CD4-positive, alpha-beta T cell treated with Interleukin-15 for 4 hours (primary cell): Measurements from ENCODE around the gene LONRF2.

Experiments
- DNase-seq: peaks from one replicate; pipeline ENCODE4 v3.0.0-alpha.2; 2020; ENCODE audit warnings: low spot score

Gene LONRF2

GRCh38 chr2:100301881-100302584 lies 20.3 kb downstream of the LONRF2 start:
- DNase-seq, result no peak

GRCh38 chr2:100299548-100299947 lies 22.8 kb downstream of the LONRF2 start:
- DNase-seq, result no peak

- DNase-seq, result no peak
These were observed 24.8 kb downstream of the LONRF2 start for GRCh38 chr2:100297511-100297910.

- no peak for DNase-seq
These were observed 28.2 kb downstream of the LONRF2 start for GRCh38 chr2:100294162-100294497.

- no peak for DNase-seq
These were observed 28.8 kb downstream of the LONRF2 start for GRCh38 chr2:100293341-100294161.

- DNase-seq, result no peak
These were observed 30.2 kb downstream of the LONRF2 start for GRCh38 chr2:100292022-100292580.

- DNase-seq, result peak; percentile 22
These were observed 30.9 kb downstream of the LONRF2 start for GRCh38 chr2:100291152-100291970.

- DNase-seq, result no peak
These were observed 31.6 kb downstream of the LONRF2 start for GRCh38 chr2:100290718-100291151.

DNA sequence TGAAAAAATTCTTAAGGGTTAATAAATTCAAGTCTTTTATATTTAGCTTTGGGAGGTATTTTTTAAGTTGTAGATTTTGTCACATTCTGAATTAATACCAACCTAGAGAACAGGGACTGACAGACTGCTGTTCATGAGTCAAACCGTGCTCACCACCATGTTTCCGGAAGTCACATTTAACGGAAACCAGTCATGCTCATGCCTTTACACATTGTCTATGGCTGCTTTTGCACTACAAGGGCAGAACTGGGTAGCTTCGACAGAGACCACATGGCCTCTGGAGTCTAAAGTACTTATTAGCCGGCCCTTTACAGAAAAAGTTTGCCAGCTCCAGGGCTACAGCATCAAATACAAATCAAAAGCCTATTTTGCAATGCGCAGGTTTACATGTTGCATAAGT lies 33.3 kb downstream of the LONRF2 start:
- no peak for DNase-seq

- no peak for DNase-seq
These were observed 36.0 kb downstream of the LONRF2 start for GRCh38 chr2:100286318-100286717.

DNA sequence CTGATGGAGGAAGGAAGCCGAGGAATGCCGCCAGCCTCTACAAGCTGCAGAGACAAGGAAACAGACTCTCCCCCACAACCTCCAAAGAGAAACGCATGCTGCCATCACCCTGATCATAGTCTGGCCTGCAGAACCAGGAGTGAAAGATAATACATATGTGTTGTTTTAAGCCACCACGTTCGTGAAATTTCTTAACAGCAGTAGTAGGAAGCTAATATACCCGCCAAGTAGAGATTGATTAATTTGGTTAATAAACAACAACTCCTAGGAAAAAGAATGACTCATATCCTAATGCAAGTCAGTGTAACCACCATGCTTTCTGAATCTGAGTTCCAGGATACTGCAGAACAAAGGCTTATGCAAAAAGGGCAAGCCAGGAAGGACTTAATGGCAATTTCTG lies 36.6 kb downstream of the LONRF2 start:
- DNase-seq, result no peak

DNA sequence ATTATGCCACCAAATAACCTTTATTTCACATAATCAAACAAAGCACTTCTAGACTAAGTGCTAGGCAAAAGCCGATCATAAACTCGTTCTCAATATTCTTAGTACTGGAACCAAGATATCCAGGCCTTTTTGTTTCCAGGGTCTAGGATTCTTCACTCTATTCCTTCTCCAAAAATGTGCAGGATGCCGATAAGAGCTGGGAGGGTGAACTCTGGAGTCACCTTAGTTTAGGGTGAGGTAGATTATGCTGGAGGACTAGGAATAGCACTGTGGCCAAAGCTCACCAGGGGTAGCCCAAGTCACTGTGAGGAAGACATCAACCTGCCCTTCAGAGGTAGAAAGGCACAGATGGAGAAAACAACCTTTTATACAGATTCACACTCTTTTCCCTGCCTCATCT lies 37.3 kb downstream of the LONRF2 start:
- no peak for DNase-seq

DNA sequence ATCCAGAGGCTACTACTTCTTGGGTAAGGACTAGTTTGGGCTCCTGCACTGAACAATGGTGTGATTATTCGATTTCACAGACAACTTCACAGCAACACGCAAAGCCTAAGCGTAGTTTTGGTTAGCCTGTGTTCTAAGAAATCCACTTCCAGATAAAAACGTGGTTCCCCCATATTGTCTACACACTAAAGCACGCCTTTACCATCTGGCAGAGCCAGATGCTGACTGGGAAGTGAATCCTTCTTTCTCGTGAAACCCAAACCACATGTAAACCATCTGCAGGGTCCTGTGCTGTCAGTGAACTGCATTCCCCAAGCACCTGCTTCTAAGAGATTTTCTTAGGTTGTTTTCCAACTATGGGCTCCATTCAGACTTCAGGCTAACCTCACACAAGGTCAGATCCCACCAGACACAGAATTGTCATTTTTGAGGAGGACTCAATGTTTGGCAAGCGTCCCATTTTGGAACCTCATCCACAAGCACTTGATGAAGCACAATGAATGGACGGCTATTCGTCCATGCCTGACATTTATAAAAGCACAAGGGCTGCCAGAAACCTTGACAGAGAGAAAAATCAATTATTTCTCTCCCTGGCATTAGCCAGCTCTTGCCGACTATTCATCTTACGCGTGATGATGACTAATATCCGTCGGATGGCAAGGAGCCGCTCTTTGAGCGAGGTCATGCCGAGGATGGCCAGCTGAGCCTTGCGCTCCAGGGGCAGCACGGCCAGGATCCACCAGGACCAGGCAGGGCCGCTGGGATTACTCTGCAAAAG lies 38.4 kb downstream of the LONRF2 start:
- no peak for DNase-seq

- no peak for DNase-seq
These were observed 40.5 kb downstream of the LONRF2 start for GRCh38 chr2:100281521-100282438.

GRCh38 chr2:100279586-100280534 lies 42.4 kb downstream of the LONRF2 start:
- no peak for DNase-seq

GRCh38 chr2:100278986-100279385 lies 43.3 kb downstream of the LONRF2 start:
- DNase-seq, result no peak

DNA sequence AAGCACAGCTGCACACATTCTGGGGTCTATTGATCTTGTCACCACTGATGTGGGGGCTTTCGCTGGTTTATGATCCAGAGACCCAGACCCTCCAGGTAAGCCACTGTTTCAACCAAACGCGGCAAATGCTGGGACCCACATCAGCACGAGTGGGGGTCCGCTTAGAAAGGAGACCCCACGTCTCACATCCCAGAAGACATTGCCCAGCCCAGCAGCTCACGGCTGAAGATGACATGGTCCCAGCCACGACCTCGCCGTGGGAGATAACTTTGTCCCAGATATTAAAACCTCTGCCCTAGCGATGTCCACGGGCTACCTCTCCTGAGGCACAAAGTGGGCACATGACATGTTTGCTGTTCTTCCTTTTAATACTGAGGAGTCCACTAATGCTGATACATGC lies 43.8 kb downstream of the LONRF2 start:
- DNase-seq, result no peak

- DNase-seq, result no peak
These were observed 44.6 kb downstream of the LONRF2 start for GRCh38 chr2:100277540-100278207.

DNA sequence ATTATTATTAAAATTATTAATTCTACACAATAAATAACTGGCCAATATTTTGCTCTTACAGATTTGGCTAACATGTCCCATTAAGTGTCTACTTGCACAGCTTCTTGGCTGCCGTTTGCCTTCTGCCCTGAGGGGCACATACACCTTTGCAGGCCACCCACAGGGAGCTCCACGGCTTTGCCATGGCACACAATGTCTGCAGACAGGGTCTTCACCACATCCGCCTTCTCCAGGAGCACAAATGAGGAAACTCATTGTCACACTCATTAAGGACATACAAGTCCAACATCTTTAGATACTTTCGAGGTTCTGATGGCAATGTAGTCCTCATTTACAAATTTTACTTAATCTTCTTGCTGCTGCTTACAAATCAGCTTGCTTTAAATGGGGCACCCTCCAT lies 45.6 kb downstream of the LONRF2 start:
- DNase-seq, result no peak
